Activated naive CD8-positive, alpha-beta T cell treated with anti-CD3 and anti-CD28 coated beads, Interleukin-2, amount 10 ng/mL, durations not matched to agents 7 days and 5 days (primary cell): ENCODE data around the gene ATP12A. TPM values are rescaled to one million over a fixed set of nuclear protein-coding genes. Genes with fewer than 3 reads are reported as not detected.
A peak's percentile ranks its signal among the peaks of the same experiment; 100 is the strongest.

ENCODE experiments used
- ATAC-seq: fragments of 150-1000 bp; cut with Tn5 transposase; one replicate; pipeline ENCODE4 v1.10.0; 2021; ENCODE audit warnings: low read depth, moderate library complexity
- POLR2A ChIA-PET: fragments of 350-600 bp; sonication (Branson Sonifier 250); formaldehyde crosslinking; loops from one replicate; lab custom pipeline; 2021; ENCODE audit warnings: antibody characterized with exemption; lab: Charles Lee
- DNase-seq: peaks from one replicate; pipeline ENCODE4 v3.0.0; 2021
- H3K27ac Mint-ChIP-seq: one replicate; pipeline ENCODE4 v1.8.0; 2022; ENCODE audit warnings: mild to moderate bottlenecking, mixed read lengths
- H3K27me3 Mint-ChIP-seq: one replicate; pipeline ENCODE4 v1.8.0; 2022; ENCODE audit warnings: mild to moderate bottlenecking, moderate library complexity, mixed read lengths
- H3K36me3 Mint-ChIP-seq: one replicate; pipeline ENCODE4 v1.8.0; 2021; ENCODE audit warnings: mild to moderate bottlenecking, mixed read lengths
- H3K4me1 Mint-ChIP-seq: one replicate; pipeline ENCODE4 v1.8.0; 2021; ENCODE audit warnings: mixed read lengths
- H3K4me3 Mint-ChIP-seq: one replicate; pipeline ENCODE4 v1.8.0; 2022; ENCODE audit warnings: mild to moderate bottlenecking, moderate library complexity, mixed read lengths
- H3K9me3 Mint-ChIP-seq: one replicate; pipeline ENCODE4 v1.8.0; 2021; ENCODE audit warnings: mixed read lengths
- total RNA-seq, 2 experiments: library from RNA; stranded (reverse); gene quantifications; one replicate each; pipeline ENCODE4 v1.2.3, GENCODE V29; 2021

ATP12A gene
- total RNA-seq, 2 experiments from 2014 or later, result not detected

DNA sequence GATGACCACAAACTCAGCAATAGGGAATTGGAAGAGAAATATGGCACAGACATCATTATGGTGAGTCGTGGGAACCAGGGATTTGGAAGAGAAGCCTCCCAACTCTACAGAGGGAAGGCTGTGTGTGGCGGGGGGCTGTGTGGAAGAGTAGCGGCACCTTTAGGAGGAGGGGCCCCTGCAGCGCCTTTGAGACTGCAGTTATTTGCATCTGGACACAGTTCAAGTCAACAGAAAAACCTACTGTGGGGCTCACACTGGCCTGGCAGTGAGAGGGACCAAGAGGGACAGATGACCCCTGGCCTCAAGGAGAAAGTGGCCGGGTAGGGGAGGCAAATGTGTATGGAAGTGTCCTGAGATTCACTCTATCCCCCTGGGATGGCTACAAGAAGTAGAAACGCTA, 5.1 kb downstream of the ATP12A start:
- no peak overlapping the region for H3K27ac Mint-ChIP-seq
- no peak for ATAC-seq
- H3K27me3 Mint-ChIP-seq, result peaks cover 53% of the 10 kb centered on the region
- no peak for DNase-seq
- H3K36me3 Mint-ChIP-seq, result peaks cover 2% of the 10 kb centered on the region
- no peaks in the 10 kb centered on the region for H3K9me3 Mint-ChIP-seq
- H3K4me3 Mint-ChIP-seq, result no peak overlapping the region
- POLR2A ChIA-PET, result interaction anchor here (0.8 kb wide), 1 partner anchor 44 kb away, joined by 7 read pairs; no protein-coding TSS in a partner anchor
- H3K4me1 Mint-ChIP-seq, result peaks cover 27% of the 10 kb centered on the region

DNA sequence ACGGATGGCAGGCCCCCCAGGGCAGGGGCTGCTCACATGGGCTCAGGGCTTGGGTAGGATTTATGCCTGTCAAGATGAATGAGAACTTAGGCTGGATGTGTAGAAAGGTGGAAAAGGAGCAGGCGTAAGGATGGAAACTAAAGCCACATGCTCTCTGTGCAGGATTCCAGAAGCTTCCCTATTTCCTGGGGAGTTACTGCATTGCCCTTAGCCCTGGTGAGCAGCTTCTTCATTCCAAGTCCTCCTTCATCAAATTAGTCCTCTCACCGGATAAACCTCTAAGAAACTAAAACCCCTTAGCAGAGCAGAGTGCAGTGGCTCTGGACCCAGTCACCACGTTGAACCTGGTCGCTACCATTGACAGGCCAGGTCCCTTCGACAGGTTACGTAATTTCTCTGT, 7.4 kb downstream of the ATP12A start:
- no peaks in the 10 kb centered on the region for H3K36me3 Mint-ChIP-seq
- ATAC-seq (no peak), DNase-seq (no peak)
- peaks cover 59% of the 10 kb centered on the region for H3K27me3 Mint-ChIP-seq
- H3K27ac Mint-ChIP-seq, result no peak overlapping the region
- POLR2A ChIA-PET, result no interaction called here
- peaks cover 22% of the 10 kb centered on the region for H3K4me1 Mint-ChIP-seq
- no peak overlapping the region for H3K4me3 Mint-ChIP-seq
- no peaks in the 10 kb centered on the region for H3K9me3 Mint-ChIP-seq

DNA sequence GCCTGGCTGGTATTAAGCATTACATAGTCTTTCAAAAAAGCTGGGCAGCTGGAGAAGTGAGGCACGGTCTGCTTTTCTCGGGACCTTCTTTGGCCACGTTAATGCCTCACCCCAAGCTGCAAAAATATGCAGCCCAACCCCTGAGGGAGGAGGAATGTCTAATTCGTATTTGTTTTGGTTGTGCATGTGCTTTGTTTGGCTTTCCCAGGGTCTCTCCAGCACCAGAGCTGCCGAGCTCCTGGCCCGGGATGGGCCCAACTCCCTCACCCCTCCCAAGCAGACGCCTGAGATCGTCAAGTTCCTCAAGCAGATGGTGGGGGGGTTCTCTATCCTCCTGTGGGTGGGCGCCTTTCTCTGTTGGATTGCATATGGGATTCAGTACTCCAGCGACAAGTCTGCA, 7.9 kb downstream of the ATP12A start:
- Mint-ChIP-seq H3K27me3 (peaks cover 64% of the 10 kb centered on the region), H3K4me1 (peaks cover 22% of the 10 kb centered on the region), H3K4me3 (no peak overlapping the region), H3K9me3 (no peaks in the 10 kb centered on the region), H3K36me3 (no peaks in the 10 kb centered on the region), H3K27ac (no peak overlapping the region)
- ATAC-seq, result no peak
- DNase-seq, result no peak
- POLR2A ChIA-PET, result no interaction called here

- H3K9me3 Mint-ChIP-seq, result no peaks in the 10 kb centered on the region
- H3K4me3 Mint-ChIP-seq, result no peak overlapping the region
- H3K36me3 Mint-ChIP-seq, result no peaks in the 10 kb centered on the region
- no peak for ATAC-seq
- peaks cover 71% of the 10 kb centered on the region for H3K27me3 Mint-ChIP-seq
- no peak for DNase-seq
- H3K27ac Mint-ChIP-seq, result no peak overlapping the region
- peaks cover 19% of the 10 kb centered on the region for H3K4me1 Mint-ChIP-seq
- POLR2A ChIA-PET, result no interaction called here
Measured at GRCh38 chr13:24688950-24689349, 8.7 kb downstream of the ATP12A start.

DNA sequence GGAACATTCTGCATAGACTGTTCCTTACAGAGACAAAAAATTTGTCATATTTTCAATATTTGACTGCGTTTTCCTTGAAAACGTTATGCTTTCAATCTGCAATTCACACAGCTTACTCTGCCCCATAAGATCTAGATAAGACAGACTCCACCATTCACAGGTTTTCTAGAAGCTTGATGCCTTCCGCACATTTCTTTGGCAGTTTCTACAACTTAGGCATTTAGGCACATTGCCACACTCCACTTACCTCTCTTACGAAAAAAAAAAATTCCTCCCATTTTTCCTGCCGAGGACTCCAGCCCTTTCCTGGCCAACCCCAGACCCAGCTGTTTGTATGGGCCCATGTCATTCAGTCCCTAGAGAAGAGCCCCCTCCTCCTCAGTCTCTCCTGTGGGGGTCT, 11.2 kb downstream of the ATP12A start:
- H3K36me3 Mint-ChIP-seq, result no peaks in the 10 kb centered on the region
- H3K4me1 Mint-ChIP-seq, result peaks cover 8% of the 10 kb centered on the region
- DNase-seq, result no peak
- H3K4me3 Mint-ChIP-seq, result no peak overlapping the region
- H3K27ac Mint-ChIP-seq, result no peak overlapping the region
- ATAC-seq, result no peak
- H3K9me3 Mint-ChIP-seq, result no peaks in the 10 kb centered on the region
- POLR2A ChIA-PET, result no interaction called here
- peaks cover 62% of the 10 kb centered on the region for H3K27me3 Mint-ChIP-seq

DNA sequence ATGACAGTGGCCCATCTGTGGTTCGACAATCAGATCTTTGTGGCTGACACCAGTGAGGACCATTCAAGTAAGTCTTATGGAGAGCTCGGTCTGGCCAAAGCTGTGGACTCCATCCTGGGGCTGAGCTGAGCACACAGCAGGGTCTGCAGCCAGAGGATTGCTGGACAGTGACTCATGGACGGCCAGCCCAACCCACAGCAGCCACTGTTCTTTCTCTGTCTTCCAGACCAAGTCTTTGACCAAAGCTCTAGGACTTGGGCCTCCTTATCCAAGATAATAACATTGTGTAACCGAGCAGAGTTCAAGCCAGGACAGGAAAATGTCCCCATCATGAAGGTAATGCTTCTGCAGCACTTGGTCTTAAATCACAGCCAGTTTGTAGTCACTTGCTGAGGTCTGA, 12.4 kb downstream of the ATP12A start:
- no peak overlapping the region for H3K4me3 Mint-ChIP-seq
- DNase-seq (no peak), ATAC-seq (no peak)
- H3K9me3 Mint-ChIP-seq, result no peaks in the 10 kb centered on the region
- POLR2A ChIA-PET, result interaction anchor here (0.7 kb wide), 1 partner anchor 32 kb away, joined by 3 read pairs; no protein-coding TSS in a partner anchor
- no peaks in the 10 kb centered on the region for H3K36me3 Mint-ChIP-seq
- H3K27me3 Mint-ChIP-seq, result peaks cover 53% of the 10 kb centered on the region
- H3K27ac Mint-ChIP-seq, result no peak overlapping the region
- H3K4me1 Mint-ChIP-seq, result peaks cover 8% of the 10 kb centered on the region

DNA sequence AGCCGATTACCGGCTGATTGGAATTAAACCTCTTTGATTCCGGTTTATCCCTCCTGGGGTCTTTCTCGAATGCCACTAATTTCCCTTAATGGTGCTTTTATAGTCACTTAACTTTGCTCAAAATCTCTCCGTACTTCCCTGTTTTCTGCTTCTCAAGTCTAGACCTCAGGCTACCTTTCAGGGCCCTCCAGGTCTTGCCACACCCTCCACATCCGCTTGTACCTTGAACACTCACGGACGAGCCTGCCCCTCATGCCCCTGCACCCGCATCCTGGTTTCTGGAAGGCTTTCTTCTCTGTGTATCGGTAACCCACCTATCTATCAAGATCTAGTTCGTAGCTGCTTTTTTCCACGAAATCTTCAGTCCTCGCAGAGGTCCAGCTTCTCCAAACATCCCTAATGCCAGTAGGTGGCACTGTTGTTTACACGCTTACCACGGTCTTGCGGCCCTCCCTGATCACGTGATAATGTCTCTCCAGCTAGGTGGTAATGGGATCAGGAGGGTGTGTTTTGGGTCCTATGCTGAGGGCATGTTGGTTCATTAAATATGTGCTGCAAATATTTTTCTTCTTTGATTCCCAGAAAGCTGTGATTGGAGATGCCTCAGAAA, 13.8 kb downstream of the ATP12A start:
- POLR2A ChIA-PET, result interaction anchor here (0.9 to 1.0 kb wide), 2 partner anchors 29 to 32 kb away, joined by 4 read pairs; no protein-coding TSS in a partner anchor
- DNase-seq (no peak), ATAC-seq (peak; percentile 60)
- Mint-ChIP-seq H3K36me3 (no peaks in the 10 kb centered on the region), H3K9me3 (no peaks in the 10 kb centered on the region), H3K27ac (no peak overlapping the region), H3K4me3 (peak overlapping the region; percentile 50), H3K4me1 (peaks cover 8% of the 10 kb centered on the region), H3K27me3 (peaks cover 52% of the 10 kb centered on the region)

- H3K27me3 Mint-ChIP-seq, result peaks cover 53% of the 10 kb centered on the region
- POLR2A ChIA-PET, result interaction anchor here (1.0 kb wide), 1 partner anchor 31 kb away, joined by 4 read pairs; no protein-coding TSS in a partner anchor
Measured at GRCh38 chr13:24694907-24695306, 14.7 kb downstream of the ATP12A start.

GRCh38 chr13:24698686-24699085, 18.5 kb downstream of the ATP12A start:
- no peak overlapping the region for H3K27ac Mint-ChIP-seq
- H3K9me3 Mint-ChIP-seq, result no peaks in the 10 kb centered on the region
- no peak overlapping the region for H3K4me3 Mint-ChIP-seq
- peaks cover 6% of the 10 kb centered on the region for H3K4me1 Mint-ChIP-seq
- peaks cover 50% of the 10 kb centered on the region for H3K27me3 Mint-ChIP-seq
- DNase-seq (no peak), ATAC-seq (no peak)
- POLR2A ChIA-PET, result no interaction called here
- no peaks in the 10 kb centered on the region for H3K36me3 Mint-ChIP-seq

More at GRCh38 chr13:24694907-24695306, 14.7 kb downstream of the ATP12A start:
- ATAC-seq (no peak), DNase-seq (no peak)
- Mint-ChIP-seq H3K4me3 (no peak overlapping the region), H3K4me1 (peaks cover 6% of the 10 kb centered on the region), H3K9me3 (no peaks in the 10 kb centered on the region), H3K27ac (no peak overlapping the region), H3K36me3 (no peaks in the 10 kb centered on the region)

GRCh38 chr13:24699541-24699940, 19.3 kb downstream of the ATP12A start:
- H3K9me3 Mint-ChIP-seq, result no peaks in the 10 kb centered on the region
- peaks cover 3% of the 10 kb centered on the region for H3K4me1 Mint-ChIP-seq
- H3K27me3 Mint-ChIP-seq, result peaks cover 46% of the 10 kb centered on the region
- H3K4me3 Mint-ChIP-seq, result no peak overlapping the region
- H3K36me3 Mint-ChIP-seq, result no peaks in the 10 kb centered on the region
- DNase-seq (no peak), ATAC-seq (no peak)
- H3K27ac Mint-ChIP-seq, result no peak overlapping the region
- POLR2A ChIA-PET, result no interaction called here

- Mint-ChIP-seq H3K4me3 (no peak overlapping the region), H3K27me3 (peaks cover 46% of the 10 kb centered on the region), H3K36me3 (no peaks in the 10 kb centered on the region), H3K9me3 (no peaks in the 10 kb centered on the region), H3K27ac (no peak overlapping the region), H3K4me1 (peaks cover 6% of the 10 kb centered on the region)
- DNase-seq, result no peak
- POLR2A ChIA-PET, result no interaction called here
- no peak for ATAC-seq
Measured at GRCh38 chr13:24700539-24700938, 20.3 kb downstream of the ATP12A start.

- Mint-ChIP-seq H3K36me3 (peaks cover 1% of the 10 kb centered on the region), H3K27me3 (peaks cover 12% of the 10 kb centered on the region), H3K4me1 (peaks cover 28% of the 10 kb centered on the region), H3K4me3 (no peak overlapping the region), H3K9me3 (no peaks in the 10 kb centered on the region), H3K27ac (no peak overlapping the region)
- ATAC-seq, result no peak
- POLR2A ChIA-PET, result no interaction called here
- DNase-seq, result no peak
Measured at GRCh38 chr13:24706886-24707585, 26.8 kb downstream of the ATP12A start.

DNA sequence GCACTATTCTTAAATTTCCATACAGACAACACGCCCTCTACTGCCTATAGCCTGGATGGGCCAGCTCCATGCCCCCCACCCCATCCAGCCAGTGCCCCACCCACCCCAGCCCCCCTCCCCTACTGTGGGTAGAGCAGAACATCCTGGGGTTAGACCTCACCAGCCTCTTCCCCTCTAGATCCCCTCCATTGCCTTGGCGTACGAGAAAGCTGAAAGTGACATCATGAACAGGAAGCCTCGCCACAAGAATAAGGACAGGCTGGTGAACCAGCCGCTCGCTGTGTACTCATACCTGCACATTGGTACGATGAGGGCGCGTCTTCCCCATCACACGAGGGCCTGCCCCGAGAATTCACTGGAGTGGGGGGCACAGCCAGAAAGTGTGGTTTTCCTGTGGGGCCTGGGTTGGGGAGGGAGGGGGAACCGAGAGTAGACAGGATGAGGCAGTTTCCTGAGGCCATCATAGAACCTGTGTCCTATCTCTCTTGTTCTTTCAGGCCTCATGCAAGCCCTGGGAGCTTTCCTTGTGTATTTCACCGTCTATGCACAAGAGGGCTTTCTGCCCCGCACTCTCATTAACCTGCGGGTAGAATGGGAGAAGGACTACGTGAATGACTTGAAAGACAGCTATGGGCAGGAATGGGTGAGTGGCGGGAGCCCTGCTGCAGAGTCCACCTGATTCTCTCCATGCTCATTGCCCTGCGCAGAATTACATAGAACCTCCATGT, 29.1 kb downstream of the ATP12A start:
- H3K27me3 Mint-ChIP-seq, result peaks cover 3% of the 10 kb centered on the region
- H3K27ac Mint-ChIP-seq, result peak overlapping the region; percentile 78
- DNase-seq (peak; percentile 70), ATAC-seq (peak; percentile 97)
- peaks cover 27% of the 10 kb centered on the region for H3K4me1 Mint-ChIP-seq
- no peaks in the 10 kb centered on the region for H3K9me3 Mint-ChIP-seq
- H3K4me3 Mint-ChIP-seq, result peak overlapping the region; percentile 71
- peaks cover 1% of the 10 kb centered on the region for H3K36me3 Mint-ChIP-seq
- POLR2A ChIA-PET, result interaction anchor here (0.9 to 1.3 kb wide), 3 partner anchors 13 to 91 kb away, joined by 4 to 6 read pairs (median 5); no protein-coding TSS in a partner anchor
